Panc1 (cell line): Measurements from ENCODE around the gene MAML3. TPM values are rescaled to one million over a fixed set of nuclear protein-coding genes. Genes with fewer than 3 reads are reported as not detected.
A peak's percentile ranks its signal among the peaks of the same experiment; 100 is the strongest.

Experiments used
- ATAC-seq: fragments of 200-7000 bp; cut with Tn5 transposase; 2 replicates; pipeline ENCODE4 v1.9.1; 2020; ENCODE audit warnings: mild to moderate bottlenecking, moderate library complexity
- BruUV-seq: library from RNA; stranded (reverse); fragments of 400-500 nt; replicated peaks from 2 replicates; lab custom pipeline; 2021; lab: Mats Ljungman, UMichigan
- CTCF ChIA-PET: fragments of 300-600 bp; sonication (Branson Sonifier 250); formaldehyde crosslinking; loops from one replicate; lab custom pipeline; 2022; ENCODE audit warnings: antibody characterized with exemption; lab: Charles Lee
- POLR2A ChIA-PET: fragments of 300-600 bp; sonication (Branson Sonifier 250); formaldehyde crosslinking; loops from one replicate; lab custom pipeline; 2022; ENCODE audit warnings: antibody characterized with exemption; lab: Charles Lee
- DNase-seq: peaks from one replicate; pipeline ENCODE4 v3.0.0-alpha.2; 2010; ENCODE audit warnings: low read depth, low spot score
- H3K27ac ChIP-seq: 2 replicates; pipeline ENCODE4 v1.5.1; 2011; ENCODE audit warnings: mild to moderate bottlenecking, low read length, inconsistent platforms
- H3K27me3 ChIP-seq: fragments of 200-500 bp; sonication (Bioruptor generic); 2 replicates; pipeline ENCODE4 v1.6.0; 2014; ENCODE audit warnings: low read length, inconsistent platforms; ENCODE audit not compliant: control insufficient read depth, insufficient read depth
- H3K36me3 ChIP-seq: fragments of 200-500 bp; sonication (Bioruptor generic); 2 replicates; pipeline ENCODE4 v1.5.1; 2014; ENCODE audit warnings: inconsistent platforms, mild to moderate bottlenecking, low read length, moderate library complexity; ENCODE audit not compliant: control insufficient read depth, insufficient read depth
- H3K4me1 ChIP-seq: 2 replicates; pipeline ENCODE4 v1.5.1; 2011; ENCODE audit warnings: inconsistent platforms, mild to moderate bottlenecking, low read length, moderate library complexity; ENCODE audit not compliant: control insufficient read depth, insufficient read depth
- H3K4me3 ChIP-seq, 2 experiments: 2 replicates each; pipeline ENCODE4 v1.5.1; 2011 to 2012; ENCODE audit warnings: low read depth in 2 of 2, low read length in 2 of 2, mild to moderate bottlenecking in 2 of 2, inconsistent platforms in 1 of 2, moderate library complexity in 1 of 2
- H3K9me3 ChIP-seq: fragments of 200-500 bp; sonication (Bioruptor generic); 2 replicates; pipeline ENCODE4 v1.5.1; 2014; ENCODE audit warnings: low read depth, mild to moderate bottlenecking, inconsistent platforms, low read length, moderate library complexity; ENCODE audit not compliant: control insufficient read depth, insufficient read depth
- POLR2AphosphoS5 ChIP-seq: IDR thresholded peaks from 2 replicates; pipeline ENCODE4 v1.6.1; 2012; ENCODE audit warnings: mild to moderate bottlenecking, low read depth, low read length, moderate library complexity
- SIN3A ChIP-seq: IDR thresholded peaks from 2 replicates; pipeline ENCODE4 v1.6.1; 2012; ENCODE audit warnings: low read depth, mild to moderate bottlenecking, low read length, moderate library complexity, borderline replicate concordance; ENCODE audit not compliant: insufficient read depth
- TCF7L2 ChIP-seq: IDR thresholded peaks from 2 replicates; pipeline ENCODE4 v1.6.1; 2011; ENCODE audit warnings: mild to moderate bottlenecking, low read depth, low read length, inconsistent platforms
- in situ Hi-C: cut with HindIII; loops from 2 replicates; pipeline ENCODE4 v1.10.0; 2016; ENCODE audit warnings: low sequenced_read_pairs, low pct_unique_long_range_greater_than_20kb
- intact Hi-C: fragments of 100-400 bp; cut with micrococcal nuclease; formaldehyde crosslinking; loops from one replicate; pipeline ENCODE4 v1.10.0; 2022; ENCODE audit not compliant: unreplicated experiment
- total RNA-seq: library from RNA; stranded (reverse); gene quantifications from one replicate; pipeline ENCODE4 v1.2.1, GENCODE V29; 2021; ENCODE audit not compliant: unreplicated experiment
- TF ChIP-seq, protein P1 (sequence below): fragments of 450-650 bp; IDR thresholded peaks from 2 replicates; pipeline ENCODE4 v1.5.1; 2017; ENCODE audit warnings: mild to moderate bottlenecking
- TF ChIP-seq, protein P2 (sequence below), 2 experiments: IDR thresholded peaks; 2 replicates each; pipeline ENCODE4 v1.6.1; 2011 to 2012; ENCODE audit warnings: low read depth in 2 of 2, control low read depth in 1 of 2, low read length in 1 of 2, mild to moderate bottlenecking in 1 of 2, moderate library complexity in 1 of 2; ENCODE audit not compliant: insufficient read depth in 1 of 2

The MAML3 gene
- total RNA-seq, 1 experiment from 2014 or later = 7.7 TPM

DNA sequence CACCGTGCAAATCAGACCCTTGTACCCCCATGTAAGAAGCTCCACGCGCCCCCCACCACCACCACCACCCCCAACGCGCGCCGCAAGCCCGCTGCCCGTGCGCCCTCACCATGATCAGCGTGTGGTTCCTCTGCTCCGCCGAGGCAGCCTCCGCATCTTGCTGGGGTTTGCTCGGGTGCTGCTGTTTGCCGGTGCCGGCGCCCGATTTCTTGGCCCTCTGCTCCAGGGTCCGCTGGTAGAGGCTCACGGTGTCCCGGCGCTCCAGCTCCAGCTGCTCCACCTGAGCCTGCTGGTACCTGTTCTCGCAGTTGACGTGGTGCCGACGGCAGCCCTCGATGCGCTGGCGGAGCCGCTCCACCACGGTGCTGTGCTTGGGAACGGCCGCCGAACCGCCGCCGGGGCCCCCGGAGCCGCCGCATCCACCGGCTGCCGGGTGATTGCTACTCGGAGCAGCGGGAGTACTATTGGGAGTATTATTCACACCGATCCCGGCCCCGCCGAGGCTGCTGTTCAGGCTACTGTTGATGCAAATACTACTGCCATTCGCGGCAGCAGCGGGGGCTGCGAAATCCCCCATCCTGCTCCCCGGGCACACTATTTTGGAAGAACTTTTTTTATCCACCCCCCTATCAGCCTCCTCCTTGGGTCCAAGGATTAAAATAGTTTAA lies 1.1 kb downstream of the MAML3 start:
- in situ Hi-C loops (no loop called here), intact Hi-C loops (loop anchor here (5.0 to 10.0 kb wide), 3 partner anchors 56 to 418 kb away; no protein-coding TSS in a partner anchor)
- peaks cover 19% of the 10 kb centered on the region for H3K4me1 ChIP-seq
- TSS peak; percentile 81 for BruUV-seq
- ATAC-seq (no peak), DNase-seq (no peak)
- H3K9me3 ChIP-seq = no peaks in the 10 kb centered on the region
- H3K27me3 ChIP-seq = no peaks in the 10 kb centered on the region
- no peaks in the 10 kb centered on the region for H3K36me3 ChIP-seq
- peak overlapping the region; percentile 82 to 95 for H3K4me3 ChIP-seq
- ChIA-PET POLR2A (interaction anchor here (0.6 to 4.1 kb wide), 4 partner anchors 57 to 215 kb away, joined by 3 to 28 read pairs (median 7); no protein-coding TSS in a partner anchor), CTCF (no interaction called here)
- TF ChIP-seq POLR2AphosphoS5 = no peak
- TF ChIP-seq, protein P1, sequence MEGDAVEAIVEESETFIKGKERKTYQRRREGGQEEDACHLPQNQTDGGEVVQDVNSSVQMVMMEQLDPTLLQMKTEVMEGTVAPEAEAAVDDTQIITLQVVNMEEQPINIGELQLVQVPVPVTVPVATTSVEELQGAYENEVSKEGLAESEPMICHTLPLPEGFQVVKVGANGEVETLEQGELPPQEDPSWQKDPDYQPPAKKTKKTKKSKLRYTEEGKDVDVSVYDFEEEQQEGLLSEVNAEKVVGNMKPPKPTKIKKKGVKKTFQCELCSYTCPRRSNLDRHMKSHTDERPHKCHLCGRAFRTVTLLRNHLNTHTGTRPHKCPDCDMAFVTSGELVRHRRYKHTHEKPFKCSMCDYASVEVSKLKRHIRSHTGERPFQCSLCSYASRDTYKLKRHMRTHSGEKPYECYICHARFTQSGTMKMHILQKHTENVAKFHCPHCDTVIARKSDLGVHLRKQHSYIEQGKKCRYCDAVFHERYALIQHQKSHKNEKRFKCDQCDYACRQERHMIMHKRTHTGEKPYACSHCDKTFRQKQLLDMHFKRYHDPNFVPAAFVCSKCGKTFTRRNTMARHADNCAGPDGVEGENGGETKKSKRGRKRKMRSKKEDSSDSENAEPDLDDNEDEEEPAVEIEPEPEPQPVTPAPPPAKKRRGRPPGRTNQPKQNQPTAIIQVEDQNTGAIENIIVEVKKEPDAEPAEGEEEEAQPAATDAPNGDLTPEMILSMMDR = no peak
- TF ChIP-seq TCF7L2 = no peak
- TF ChIP-seq, protein P2, sequence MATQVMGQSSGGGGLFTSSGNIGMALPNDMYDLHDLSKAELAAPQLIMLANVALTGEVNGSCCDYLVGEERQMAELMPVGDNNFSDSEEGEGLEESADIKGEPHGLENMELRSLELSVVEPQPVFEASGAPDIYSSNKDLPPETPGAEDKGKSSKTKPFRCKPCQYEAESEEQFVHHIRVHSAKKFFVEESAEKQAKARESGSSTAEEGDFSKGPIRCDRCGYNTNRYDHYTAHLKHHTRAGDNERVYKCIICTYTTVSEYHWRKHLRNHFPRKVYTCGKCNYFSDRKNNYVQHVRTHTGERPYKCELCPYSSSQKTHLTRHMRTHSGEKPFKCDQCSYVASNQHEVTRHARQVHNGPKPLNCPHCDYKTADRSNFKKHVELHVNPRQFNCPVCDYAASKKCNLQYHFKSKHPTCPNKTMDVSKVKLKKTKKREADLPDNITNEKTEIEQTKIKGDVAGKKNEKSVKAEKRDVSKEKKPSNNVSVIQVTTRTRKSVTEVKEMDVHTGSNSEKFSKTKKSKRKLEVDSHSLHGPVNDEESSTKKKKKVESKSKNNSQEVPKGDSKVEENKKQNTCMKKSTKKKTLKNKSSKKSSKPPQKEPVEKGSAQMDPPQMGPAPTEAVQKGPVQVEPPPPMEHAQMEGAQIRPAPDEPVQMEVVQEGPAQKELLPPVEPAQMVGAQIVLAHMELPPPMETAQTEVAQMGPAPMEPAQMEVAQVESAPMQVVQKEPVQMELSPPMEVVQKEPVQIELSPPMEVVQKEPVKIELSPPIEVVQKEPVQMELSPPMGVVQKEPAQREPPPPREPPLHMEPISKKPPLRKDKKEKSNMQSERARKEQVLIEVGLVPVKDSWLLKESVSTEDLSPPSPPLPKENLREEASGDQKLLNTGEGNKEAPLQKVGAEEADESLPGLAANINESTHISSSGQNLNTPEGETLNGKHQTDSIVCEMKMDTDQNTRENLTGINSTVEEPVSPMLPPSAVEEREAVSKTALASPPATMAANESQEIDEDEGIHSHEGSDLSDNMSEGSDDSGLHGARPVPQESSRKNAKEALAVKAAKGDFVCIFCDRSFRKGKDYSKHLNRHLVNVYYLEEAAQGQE (IDR thresholded peaks at IDR 0.05; ENCODE audit: insufficient read depth in 1 of 2, low read depth in 2 of 2, low read length in 1 of 2) = no peak
- TF ChIP-seq SIN3A = no peak
- peak overlapping the region; percentile 89 for H3K27ac ChIP-seq

DNA sequence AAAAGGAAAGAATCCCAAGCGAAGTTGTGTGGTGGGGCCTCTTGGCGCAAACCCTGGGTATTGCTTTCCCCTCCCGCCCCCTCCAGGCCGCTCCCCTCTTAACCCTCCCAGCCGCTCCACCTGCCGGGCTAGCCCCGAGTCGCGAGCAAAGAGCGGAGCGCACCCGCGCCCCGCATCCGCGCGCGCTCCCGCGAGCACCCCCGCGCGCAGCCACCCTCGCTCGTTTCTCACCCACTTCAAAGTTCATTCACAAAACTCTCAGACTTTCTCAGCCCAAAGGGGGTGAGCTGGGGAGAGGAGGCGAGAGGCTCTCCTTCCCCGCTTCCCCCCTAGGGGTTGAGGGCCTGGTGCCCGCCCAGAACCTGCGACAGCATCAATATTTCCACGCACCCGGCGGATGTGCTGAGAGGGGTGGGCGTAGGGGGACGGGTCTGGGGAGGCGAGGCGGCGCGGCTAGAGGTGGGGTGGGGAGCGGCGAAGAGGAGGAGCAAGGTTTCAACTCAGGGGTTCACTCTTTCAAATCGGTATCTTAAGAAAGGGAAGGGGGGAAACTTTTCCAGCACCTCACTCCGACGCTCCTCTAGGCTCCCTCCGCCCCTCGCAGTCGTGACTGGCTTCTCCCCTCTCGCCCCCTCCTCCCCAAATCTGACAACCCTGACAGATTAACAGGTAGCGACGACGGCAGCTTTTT lies 1.8 kb downstream of the MAML3 start:
- no peaks in the 10 kb centered on the region for H3K27me3 ChIP-seq
- CTCF ChIA-PET = no interaction called here

More for the DNA sequence above, 1.8 kb downstream of the MAML3 start:
- H3K4me3 ChIP-seq = peak overlapping the region; percentile 82 to 95
- peak; percentile 65 for ATAC-seq
- POLR2A ChIA-PET = interaction anchor here (0.6 to 4.1 kb wide), 5 partner anchors 57 to 215 kb away, joined by 3 to 28 read pairs (median 10); no protein-coding TSS in a partner anchor
- peak overlapping the region; percentile 89 for H3K27ac ChIP-seq
- H3K36me3 ChIP-seq = no peaks in the 10 kb centered on the region
- TF ChIP-seq, protein P1 = peak; percentile 44
- no peak for TF ChIP-seq SIN3A
- H3K9me3 ChIP-seq = no peaks in the 10 kb centered on the region
- in situ Hi-C loops (no loop called here), intact Hi-C loops (loop anchor here (5.0 to 10.0 kb wide), 3 partner anchors 55 to 417 kb away; no protein-coding TSS in a partner anchor)
- peaks cover 19% of the 10 kb centered on the region for H3K4me1 ChIP-seq
- no TSS peak for BruUV-seq
- DNase-seq = no peak
